ENCODE measurements around the gene PRKCE.
A peak's percentile ranks its signal among the peaks of the same experiment; 100 is the strongest.
"Not testable (repeated sequence)": the region's sequence is repeated elsewhere in the genome, so short reads cannot be mapped to it uniquely, and the experiment has no call there.

Gene PRKCE

GRCh38 chr2:45872211-45872610, 220.7 kb downstream of the PRKCE start:
- no peak for DNase-seq

- DNase-seq = no peak
These were observed 222.9 kb downstream of the PRKCE start for GRCh38 chr2:45874344-45874743.

- DNase-seq = no peak
These were observed 225.1 kb downstream of the PRKCE start for GRCh38 chr2:45876611-45877010.

- DNase-seq = no peak
These were observed 227.9 kb downstream of the PRKCE start for GRCh38 chr2:45879406-45879805.

GRCh38 chr2:45879936-45880335, 228.5 kb downstream of the PRKCE start:
- no peak for DNase-seq

- no peak for DNase-seq
These were observed 230.6 kb downstream of the PRKCE start for GRCh38 chr2:45881970-45882581.

- no peak for DNase-seq
These were observed 231.5 kb downstream of the PRKCE start for GRCh38 chr2:45882707-45883602.

- DNase-seq = no peak
These were observed 232.1 kb downstream of the PRKCE start for GRCh38 chr2:45883603-45884000.

GRCh38 chr2:45884126-45884525, 232.7 kb downstream of the PRKCE start:
- DNase-seq = no peak

- DNase-seq = no peak
These were observed 233.7 kb downstream of the PRKCE start for GRCh38 chr2:45885171-45885621.

GRCh38 chr2:45886171-45886663, 234.7 kb downstream of the PRKCE start:
- DNase-seq = no peak

- no peak for DNase-seq
These were observed 236.7 kb downstream of the PRKCE start for GRCh38 chr2:45888167-45888566.

GRCh38 chr2:45888641-45889040, 237.2 kb downstream of the PRKCE start:
- DNase-seq = no peak

- DNase-seq = peak; percentile 66
These were observed 237.6 kb downstream of the PRKCE start for GRCh38 chr2:45889053-45889452.

GRCh38 chr2:45889620-45890370, 238.3 kb downstream of the PRKCE start:
- no peak for DNase-seq

GRCh38 chr2:45890371-45890646, 238.8 kb downstream of the PRKCE start:
- not testable (repeated sequence) for DNase-seq

- no peak for DNase-seq
These were observed 239.3 kb downstream of the PRKCE start for GRCh38 chr2:45890819-45891218.

GRCh38 chr2:45891719-45892424, 240.4 kb downstream of the PRKCE start:
- no peak for DNase-seq

GRCh38 chr2:45892425-45892745, 240.9 kb downstream of the PRKCE start:
- no peak for DNase-seq

GRCh38 chr2:45892757-45893156, 241.3 kb downstream of the PRKCE start:
- no peak for DNase-seq

- DNase-seq = no peak
These were observed 242.7 kb downstream of the PRKCE start for GRCh38 chr2:45894211-45894610.

- no peak for DNase-seq
These were observed 243.9 kb downstream of the PRKCE start for GRCh38 chr2:45895241-45895861.

GRCh38 chr2:45896311-45896710, 244.8 kb downstream of the PRKCE start:
- no peak for DNase-seq

Data from SHP77 treated with DMSO at 0.1 percent for 48 hours (cell line).